ENCODE results near the gene UBL5. TPM values are rescaled to one million over a fixed set of nuclear protein-coding genes. Genes with fewer than 3 reads are reported as not detected.

Gene UBL5
- total RNA-seq, 1 donor from 2014 or later, result 270 TPM

DNA sequence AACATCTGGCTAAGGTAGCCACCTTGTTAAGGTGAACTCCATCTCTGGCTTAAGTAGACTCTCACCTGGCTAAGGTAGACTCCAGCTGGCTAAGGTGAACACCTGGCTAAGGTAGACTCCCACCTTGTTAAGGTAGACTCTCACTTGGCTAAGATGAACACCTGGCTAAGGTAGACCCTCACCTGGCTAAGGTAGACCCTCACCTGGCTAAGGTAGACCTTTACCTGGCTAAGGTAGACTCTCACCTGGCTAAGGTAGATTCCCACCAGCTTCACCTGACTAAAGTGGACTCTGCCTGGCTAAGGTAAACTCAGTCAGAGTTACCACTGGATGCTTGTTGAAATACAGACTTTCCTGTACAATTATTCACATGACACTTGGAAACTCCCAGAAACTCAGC is 31.0 kb downstream of the UBL5 start:
- TF ChIP-seq, protein P1, sequence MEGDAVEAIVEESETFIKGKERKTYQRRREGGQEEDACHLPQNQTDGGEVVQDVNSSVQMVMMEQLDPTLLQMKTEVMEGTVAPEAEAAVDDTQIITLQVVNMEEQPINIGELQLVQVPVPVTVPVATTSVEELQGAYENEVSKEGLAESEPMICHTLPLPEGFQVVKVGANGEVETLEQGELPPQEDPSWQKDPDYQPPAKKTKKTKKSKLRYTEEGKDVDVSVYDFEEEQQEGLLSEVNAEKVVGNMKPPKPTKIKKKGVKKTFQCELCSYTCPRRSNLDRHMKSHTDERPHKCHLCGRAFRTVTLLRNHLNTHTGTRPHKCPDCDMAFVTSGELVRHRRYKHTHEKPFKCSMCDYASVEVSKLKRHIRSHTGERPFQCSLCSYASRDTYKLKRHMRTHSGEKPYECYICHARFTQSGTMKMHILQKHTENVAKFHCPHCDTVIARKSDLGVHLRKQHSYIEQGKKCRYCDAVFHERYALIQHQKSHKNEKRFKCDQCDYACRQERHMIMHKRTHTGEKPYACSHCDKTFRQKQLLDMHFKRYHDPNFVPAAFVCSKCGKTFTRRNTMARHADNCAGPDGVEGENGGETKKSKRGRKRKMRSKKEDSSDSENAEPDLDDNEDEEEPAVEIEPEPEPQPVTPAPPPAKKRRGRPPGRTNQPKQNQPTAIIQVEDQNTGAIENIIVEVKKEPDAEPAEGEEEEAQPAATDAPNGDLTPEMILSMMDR (IDR thresholded peaks at IDR 0.05), result no peak
- no peak for ATAC-seq (ENCODE audit: low read depth)
- ChIA-PET CTCF (no interaction called here), POLR2A (no interaction called here)
- Mint-ChIP-seq H3K9me3 (no peaks in the 10 kb centered on the region), H3K27me3 (no peaks in the 10 kb centered on the region), H3K4me3 (no peak overlapping the region), H3K36me3 (ENCODE audit: low read depth) (no peaks in the 10 kb centered on the region), H3K27ac (no peak overlapping the region), H3K4me1 (peaks cover 15% of the 10 kb centered on the region)
- intact Hi-C loops (cut with micrococcal nuclease), result no loop called here
- no peak for DNase-seq

DNA sequence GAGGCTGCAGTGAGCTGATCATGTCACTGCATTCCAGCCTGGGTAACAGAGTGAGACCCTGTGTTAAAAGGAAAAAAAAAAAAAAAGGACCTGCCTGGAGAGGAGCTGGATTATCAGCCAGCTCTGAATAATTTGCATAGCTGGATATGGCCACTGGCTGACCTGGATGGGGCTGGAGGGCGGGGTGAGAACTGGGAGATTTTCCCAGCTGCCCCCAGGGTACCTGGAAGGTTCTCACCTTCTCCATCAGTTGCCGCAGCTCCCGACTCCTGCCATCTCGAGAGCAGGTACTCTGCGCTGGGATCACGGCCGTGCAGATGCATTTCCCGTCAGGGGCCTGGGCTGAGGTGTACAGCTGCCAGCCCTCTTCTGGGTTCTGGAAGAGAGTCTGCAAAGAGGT is 32.7 kb downstream of the UBL5 start:
- no peak for DNase-seq
- H3K4me3 Mint-ChIP-seq, result no peak overlapping the region
- no peaks in the 10 kb centered on the region for H3K9me3 Mint-ChIP-seq
- POLR2A ChIA-PET, result no interaction called here
- TF ChIP-seq, protein P1 (IDR thresholded peaks at IDR 0.05), result no peak
- no peaks in the 10 kb centered on the region for H3K36me3 Mint-ChIP-seq (ENCODE audit: low read depth)
- ATAC-seq (ENCODE audit: low read depth), result no peak
- H3K27ac Mint-ChIP-seq, result no peak overlapping the region
- intact Hi-C loops (cut with micrococcal nuclease), result no loop called here
- peaks cover 15% of the 10 kb centered on the region for H3K4me1 Mint-ChIP-seq
- no peaks in the 10 kb centered on the region for H3K27me3 Mint-ChIP-seq
- CTCF ChIA-PET, result no interaction called here

DNA sequence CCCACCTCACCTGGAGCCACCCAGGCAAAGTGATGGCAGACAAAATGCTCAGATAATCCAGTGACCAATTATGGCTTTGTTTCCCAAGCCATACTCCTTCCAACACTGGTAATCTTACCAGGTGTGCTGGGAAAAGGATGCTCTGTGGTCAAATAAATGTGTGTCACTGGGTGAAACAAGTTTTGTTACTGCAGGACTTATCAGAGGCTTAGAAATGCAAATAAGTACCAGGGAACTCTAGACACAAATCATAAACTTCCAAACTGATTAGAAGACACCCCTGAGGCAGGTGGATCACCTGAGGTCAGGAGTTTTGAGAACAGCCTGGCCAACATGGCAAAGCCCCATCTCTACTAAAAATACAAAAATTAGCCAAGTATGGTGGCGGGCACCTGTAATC is 33.8 kb downstream of the UBL5 start:
- ATAC-seq (ENCODE audit: low read depth) (no peak), DNase-seq (no peak)
- intact Hi-C loops (cut with micrococcal nuclease), result no loop called here
- no peaks in the 10 kb centered on the region for H3K36me3 Mint-ChIP-seq (ENCODE audit: low read depth)
- H3K9me3 Mint-ChIP-seq, result no peaks in the 10 kb centered on the region
- peaks cover 15% of the 10 kb centered on the region for H3K4me1 Mint-ChIP-seq
- no peak overlapping the region for H3K4me3 Mint-ChIP-seq
- no peaks in the 10 kb centered on the region for H3K27me3 Mint-ChIP-seq
- ChIA-PET POLR2A (no interaction called here), CTCF (no interaction called here)
- no peak overlapping the region for H3K27ac Mint-ChIP-seq
- TF ChIP-seq, protein P1 (IDR thresholded peaks at IDR 0.05), result no peak

DNA sequence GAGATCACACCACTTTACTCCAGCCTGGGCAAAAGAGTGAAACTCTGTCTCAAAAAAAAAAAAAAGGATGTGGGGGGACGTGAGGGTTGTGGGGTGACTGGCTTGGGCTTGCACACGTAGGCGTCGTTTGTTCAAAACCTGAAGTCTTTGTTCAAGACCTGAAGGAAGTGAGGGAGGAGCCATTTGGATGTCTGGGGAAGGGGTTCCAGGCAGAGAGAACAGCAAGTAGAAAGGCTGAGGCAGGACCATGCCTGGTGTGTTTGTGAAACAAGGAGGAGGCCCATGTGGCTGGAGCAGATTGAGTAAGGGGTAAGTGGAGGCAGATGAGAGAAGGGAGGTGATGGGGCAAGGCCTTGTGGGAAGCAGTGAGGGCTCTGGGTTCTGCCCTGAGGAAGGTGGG is 35.2 kb downstream of the UBL5 start:
- Mint-ChIP-seq H3K27ac (no peak overlapping the region), H3K36me3 (ENCODE audit: low read depth) (no peaks in the 10 kb centered on the region), H3K27me3 (no peaks in the 10 kb centered on the region), H3K9me3 (no peaks in the 10 kb centered on the region), H3K4me3 (no peak overlapping the region), H3K4me1 (peaks cover 8% of the 10 kb centered on the region)
- CTCF ChIA-PET, result no interaction called here
- intact Hi-C loops (cut with micrococcal nuclease), result no loop called here
- DNase-seq (no peak), ATAC-seq (ENCODE audit: low read depth) (no peak)
- TF ChIP-seq, protein P1 (IDR thresholded peaks at IDR 0.05), result no peak
- POLR2A ChIA-PET, result interaction anchor here (0.7 kb wide), 1 partner anchor 51 kb away, joined by 3 read pairs; no protein-coding TSS in a partner anchor

DNA sequence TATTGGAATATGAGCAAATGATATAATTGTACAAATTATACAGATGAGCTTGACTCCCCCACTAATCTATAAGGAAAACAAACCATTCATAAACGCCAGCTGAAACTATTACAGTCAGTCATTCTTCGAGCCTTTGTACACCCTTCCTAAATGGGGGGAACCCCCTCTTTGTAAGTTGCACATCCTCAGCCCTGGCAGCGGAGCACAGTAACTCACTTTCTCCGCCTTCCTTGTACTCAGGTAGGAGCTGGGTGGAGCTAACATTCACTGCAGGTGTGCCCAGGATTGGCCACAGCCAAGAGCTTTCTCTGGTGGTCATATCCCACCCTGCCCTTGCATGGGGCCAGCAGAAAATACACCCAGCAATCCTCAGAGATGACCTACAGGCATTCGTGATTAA is 36.0 kb downstream of the UBL5 start:
- no peak for ATAC-seq (ENCODE audit: low read depth)
- peaks cover under 1% of the 10 kb centered on the region for H3K4me1 Mint-ChIP-seq
- intact Hi-C loops (cut with micrococcal nuclease), result no loop called here

More for the DNA sequence above, 36.0 kb downstream of the UBL5 start:
- Mint-ChIP-seq H3K4me3 (no peak overlapping the region), H3K27me3 (no peaks in the 10 kb centered on the region), H3K27ac (no peak overlapping the region), H3K9me3 (no peaks in the 10 kb centered on the region), H3K36me3 (ENCODE audit: low read depth) (no peaks in the 10 kb centered on the region)
- CTCF ChIA-PET, result no interaction called here
- TF ChIP-seq, protein P1 (IDR thresholded peaks at IDR 0.05), result no peak
- POLR2A ChIA-PET, result no interaction called here
- DNase-seq, result no peak

Measured in activated B cell treated with CpG ODN at 0.5 μM for 24 hours (primary cell).